CD14-positive monocyte (primary cell): ENCODE results near the gene ZNF224. TPM values are rescaled to one million over a fixed set of nuclear protein-coding genes. Genes with fewer than 3 reads are reported as not detected.
A peak's percentile ranks its signal among the peaks of the same experiment; 100 is the strongest.

Source experiments
- DNase-seq, 3 donors: peaks; one replicate each; pipeline ENCODE4 v3.0.0-alpha.2; 2011 to 2022
- H2AFZ ChIP-seq: 2 replicates; pipeline ENCODE4 v1.6.0; 2012; ENCODE audit warnings: mild to moderate bottlenecking, low read depth, low read length, inconsistent platforms; ENCODE audit not compliant: insufficient read depth, poor library complexity, severe bottlenecking
- H3K27ac ChIP-seq, 2 donors: 1 replicate in 1 of 2; 2 replicates in 1 of 2; pipeline ENCODE4 v1.5.1; 2012 to 2013; ENCODE audit warnings: low read length in 2 of 2, control low read depth in 1 of 2, inconsistent platforms in 1 of 2, low read depth in 1 of 2, mild to moderate bottlenecking in 1 of 2
- H3K27me3 ChIP-seq, 2 donors: one replicate each; pipeline versions ENCODE4 v1.6.0 to v1.6.1; 2011 to 2013; ENCODE audit warnings: low read length in 2 of 2; ENCODE audit not compliant: control insufficient read depth in 2 of 2, insufficient read depth in 2 of 2
- H3K36me3 ChIP-seq, 2 donors: replicated peaks in 1 of 2; 1 replicate in 1 of 2; 2 replicates in 1 of 2; pipeline versions ENCODE4 v1.5.1 to v1.6.1; 2012 to 2013; ENCODE audit warnings: low read length in 2 of 2, control low read depth in 1 of 2, inconsistent platforms in 1 of 2, mild to moderate bottlenecking in 1 of 2; ENCODE audit not compliant: insufficient read depth in 2 of 2, control insufficient read depth in 1 of 2
- H3K4me1 ChIP-seq, 2 donors: 1 replicate in 1 of 2; 2 replicates in 1 of 2; pipeline versions ENCODE4 v1.5.1 to v1.6.1; 2012 to 2013; ENCODE audit warnings: low read length in 2 of 2, control low read depth in 1 of 2, inconsistent platforms in 1 of 2, mild to moderate bottlenecking in 1 of 2, moderate library complexity in 1 of 2; ENCODE audit not compliant: insufficient read depth in 2 of 2, control insufficient read depth in 1 of 2
- H3K4me2 ChIP-seq: replicated peaks from 2 replicates; pipeline ENCODE3; 2012; ENCODE audit warnings: low read length, moderate library complexity, mild to moderate bottlenecking; ENCODE audit not compliant: poor library complexity, severe bottlenecking; ENCODE audit errors: extremely low read depth
- H3K4me3 ChIP-seq, 3 experiments: fragments of 200-600 bp in 1 of 3; sonication (generic) in 1 of 3; replicated peaks in 1 of 3; 1 replicate in 2 of 3; 2 replicates in 1 of 3; pipeline ENCODE4 v1.5.1; 2011 to 2013; ENCODE audit warnings: low read length in 3 of 3, mild to moderate bottlenecking in 3 of 3, control low read depth in 2 of 3, low read depth in 2 of 3, inconsistent platforms in 1 of 3, moderate library complexity in 1 of 3
- H3K79me2 ChIP-seq: 2 replicates; pipeline ENCODE4 v1.6.0; 2012; ENCODE audit warnings: mild to moderate bottlenecking, control low read depth, inconsistent platforms, low read length, moderate library complexity; ENCODE audit not compliant: insufficient read depth
- H3K9ac ChIP-seq: 2 replicates; pipeline ENCODE4 v1.6.0; 2017; ENCODE audit warnings: low read length, mild to moderate bottlenecking; ENCODE audit not compliant: insufficient read depth, poor library complexity, severe bottlenecking
- H3K9me3 ChIP-seq, 2 donors: replicated peaks in 1 of 2; 1 replicate in 1 of 2; 2 replicates in 1 of 2; pipeline versions ENCODE4 v1.5.1 to v1.6.1; 2012 to 2013; ENCODE audit warnings: low read length in 2 of 2, control low read depth in 1 of 2; ENCODE audit not compliant: control insufficient read depth in 1 of 2, insufficient read depth in 1 of 2
- H4K20me1 ChIP-seq: 2 replicates; pipeline ENCODE4 v1.6.0; 2012; ENCODE audit warnings: mild to moderate bottlenecking, low read length, control low read depth, moderate library complexity; ENCODE audit not compliant: insufficient read depth
- H3K27ac Mint-ChIP-seq, 7 donors: one replicate each; pipeline ENCODE4 v1.8.0; 2020; ENCODE audit warnings: mild to moderate bottlenecking in 7 of 7, mixed read lengths in 7 of 7, moderate library complexity in 6 of 7, inconsistent platforms in 2 of 7
- H3K27me3 Mint-ChIP-seq, 3 donors: one replicate each; pipeline ENCODE4 v1.8.0; 2021 to 2022; ENCODE audit warnings: low read depth in 3 of 3, mild to moderate bottlenecking in 3 of 3, mixed read lengths in 3 of 3, moderate library complexity in 3 of 3, inconsistent platforms in 1 of 3
- H3K36me3 Mint-ChIP-seq, 2 donors: one replicate each; pipeline ENCODE4 v1.8.0; 2020; ENCODE audit warnings: mixed read lengths in 2 of 2, inconsistent platforms in 1 of 2, mild to moderate bottlenecking in 1 of 2
- H3K4me1 Mint-ChIP-seq: one replicate; pipeline ENCODE4 v1.8.0; 2020; ENCODE audit warnings: mild to moderate bottlenecking, mixed read lengths
- H3K4me3 Mint-ChIP-seq, 2 donors: one replicate each; pipeline ENCODE4 v1.8.0; 2020; ENCODE audit warnings: mild to moderate bottlenecking in 2 of 2, mixed read lengths in 2 of 2, moderate library complexity in 1 of 2
- H3K9me3 Mint-ChIP-seq, 7 donors: one replicate each; pipeline ENCODE4 v1.8.0; 2020 to 2022; ENCODE audit warnings: mixed read lengths in 7 of 7, mild to moderate bottlenecking in 6 of 7, moderate library complexity in 6 of 7, inconsistent platforms in 2 of 7
- WGBS: methylation state at CpG from one replicate; pipeline ENCODE4 v1.1.5; 2013; ENCODE audit warnings: missing lambda C conversion rate; ENCODE audit not compliant: insufficient coverage; 5-methylcytosine and 5-hydroxymethylcytosine counted together
- intact Hi-C, 2 donors: fragments of 100-400 bp; cut with micrococcal nuclease; formaldehyde crosslinking; loops; one replicate each; pipeline versions ENCODE4 v1.15.0 to v1.15.1; 2023
- polyA plus RNA-seq, 3 donors: library from polyadenylated mRNA; depleted of rRNA in 1 of 3; unstranded in 2 of 3; stranded (reverse) in 1 of 3; fragments of 300-500 nt in 2 of 3; fragments of >200 nt in 1 of 3; fragmentation: Illumina TruSeq in 2 of 3; gene quantifications; 1 replicate in 2 of 3; 2 replicates in 1 of 3; pipeline ENCODE4 v1.2.3, GENCODE V29; 2012 to 2021
- TF ChIP-seq, protein P1 (sequence below): fragments of 200-600 bp; IDR thresholded peaks from one replicate; pipeline ENCODE4 v1.8.0; 2022; ENCODE audit warnings: antibody characterized with exemption, mild to moderate bottlenecking

Gene ZNF224
- polyA plus RNA-seq, 3 donors, result 2.9 to 30.1 (median 3.5) TPM

DNA sequence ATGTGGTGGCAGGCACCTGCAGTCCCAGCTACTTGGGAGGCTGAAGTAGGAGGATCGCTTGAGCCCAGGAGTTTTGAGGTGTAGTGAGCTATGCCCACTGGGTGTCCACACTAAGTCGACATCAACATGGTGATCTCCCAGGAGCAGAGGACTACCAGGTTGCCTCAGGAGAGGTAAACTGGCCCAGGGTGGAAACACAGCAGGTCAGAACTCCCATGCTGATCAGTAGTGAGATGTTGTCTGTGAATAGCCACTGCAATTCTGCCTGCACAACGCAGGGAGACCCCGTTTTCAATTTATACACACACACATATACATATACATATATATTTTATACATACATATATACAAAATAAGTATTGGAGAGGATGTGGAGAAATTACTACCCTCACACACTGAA is 2.1 kb upstream of the ZNF224 start:
- H3K79me2 ChIP-seq, result peaks cover 26% of the 10 kb centered on the region
- H3K9ac ChIP-seq, result no peak overlapping the region
- intact Hi-C loops, result loop anchor here in 1 of 2 donors (5.0 to 10.0 kb wide), 4 partner anchors 70 to 267 kb away; partner anchors contain the start of genes ZNF230, ZNF283 and ZNF45
- 82% methylated on average over 2 of the region's 4 CpGs for WGBS
- H3K4me3 ChIP-seq, result no peak overlapping the region
- H3K27me3 Mint-ChIP-seq, result peaks cover 3 to 4% (median 3%) of the 10 kb centered on the region in 3 donors
- peaks cover 5 to 7% of the 10 kb centered on the region in 2 donors for H3K36me3 ChIP-seq
- no peak overlapping the region for H3K27ac Mint-ChIP-seq
- H3K27ac ChIP-seq, result no peak overlapping the region
- H3K4me1 Mint-ChIP-seq, result peaks cover 9% of the 10 kb centered on the region
- H3K4me1 ChIP-seq, result peaks cover 5 to 13% of the 10 kb centered on the region in 2 donors
- TF ChIP-seq, protein P1, sequence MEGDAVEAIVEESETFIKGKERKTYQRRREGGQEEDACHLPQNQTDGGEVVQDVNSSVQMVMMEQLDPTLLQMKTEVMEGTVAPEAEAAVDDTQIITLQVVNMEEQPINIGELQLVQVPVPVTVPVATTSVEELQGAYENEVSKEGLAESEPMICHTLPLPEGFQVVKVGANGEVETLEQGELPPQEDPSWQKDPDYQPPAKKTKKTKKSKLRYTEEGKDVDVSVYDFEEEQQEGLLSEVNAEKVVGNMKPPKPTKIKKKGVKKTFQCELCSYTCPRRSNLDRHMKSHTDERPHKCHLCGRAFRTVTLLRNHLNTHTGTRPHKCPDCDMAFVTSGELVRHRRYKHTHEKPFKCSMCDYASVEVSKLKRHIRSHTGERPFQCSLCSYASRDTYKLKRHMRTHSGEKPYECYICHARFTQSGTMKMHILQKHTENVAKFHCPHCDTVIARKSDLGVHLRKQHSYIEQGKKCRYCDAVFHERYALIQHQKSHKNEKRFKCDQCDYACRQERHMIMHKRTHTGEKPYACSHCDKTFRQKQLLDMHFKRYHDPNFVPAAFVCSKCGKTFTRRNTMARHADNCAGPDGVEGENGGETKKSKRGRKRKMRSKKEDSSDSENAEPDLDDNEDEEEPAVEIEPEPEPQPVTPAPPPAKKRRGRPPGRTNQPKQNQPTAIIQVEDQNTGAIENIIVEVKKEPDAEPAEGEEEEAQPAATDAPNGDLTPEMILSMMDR, result no peak
- no peak overlapping the region for H2AFZ ChIP-seq
- peaks cover 0 to 8% (median 6%) of the 10 kb centered on the region in 7 donors for H3K9me3 Mint-ChIP-seq
- H4K20me1 ChIP-seq, result no peaks in the 10 kb centered on the region
- H3K27me3 ChIP-seq, result no peaks in the 10 kb centered on the region
- H3K4me3 Mint-ChIP-seq, result no peak overlapping the region
- H3K36me3 Mint-ChIP-seq, result peaks cover 9 to 12% of the 10 kb centered on the region in 2 donors
- H3K4me2 ChIP-seq, result no peak overlapping the region
- DNase-seq, result no peak
- H3K9me3 ChIP-seq, result no peaks in the 10 kb centered on the region

DNA sequence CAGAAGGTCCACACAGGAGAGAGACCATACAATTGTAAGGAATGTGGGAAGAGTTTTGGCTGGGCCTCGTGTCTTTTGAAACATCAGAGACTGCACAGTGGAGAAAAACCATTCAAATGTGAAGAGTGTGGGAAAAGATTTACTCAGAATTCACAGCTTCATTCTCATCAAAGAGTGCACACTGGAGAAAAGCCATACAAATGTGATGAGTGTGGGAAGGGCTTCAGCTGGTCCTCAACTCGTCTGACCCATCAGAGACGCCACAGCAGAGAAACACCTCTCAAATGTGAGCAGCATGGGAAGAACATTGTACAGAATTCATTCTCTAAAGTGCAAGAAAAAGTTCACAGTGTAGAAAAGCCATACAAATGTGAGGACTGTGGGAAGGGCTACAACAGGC is 13.6 kb downstream of the ZNF224 start:
- H3K4me1 Mint-ChIP-seq, result peaks cover 9% of the 10 kb centered on the region
- peaks cover 42 to 50% of the 10 kb centered on the region in 2 donors for H3K36me3 Mint-ChIP-seq
- Histone ChIP-seq H3K4me3 (peak overlapping the region in 1 of 3 experiments; percentile 31), H3K36me3 (peaks cover 31 to 53% of the 10 kb centered on the region in 2 donors), H2AFZ (no peak overlapping the region), H3K27ac (no peak overlapping the region), H3K9me3 (peaks cover 49 to 92% of the 10 kb centered on the region in 2 donors), H3K27me3 (no peaks in the 10 kb centered on the region), H3K4me2 (no peak overlapping the region), H3K4me1 (peaks cover 7 to 11% of the 10 kb centered on the region in 2 donors), H4K20me1 (no peaks in the 10 kb centered on the region), H3K9ac (no peak overlapping the region), H3K79me2 (no peaks in the 10 kb centered on the region)
- peaks cover 59 to 85% (median 76%) of the 10 kb centered on the region in 7 donors for H3K9me3 Mint-ChIP-seq
- H3K27me3 Mint-ChIP-seq, result no peaks in the 10 kb centered on the region
- DNase-seq, result no peak
- H3K4me3 Mint-ChIP-seq, result no peak overlapping the region
- H3K27ac Mint-ChIP-seq, result no peak overlapping the region
- TF ChIP-seq, protein P1, result no peak
- no CpG with 5 or more reads among the region's 3 CpGs for WGBS
- intact Hi-C loops, result no loop called here
